Endothelial cell of umbilical vein (primary cell): Measurements from ENCODE around the gene DEPDC5. TPM values are rescaled to one million over a fixed set of nuclear protein-coding genes. Genes with fewer than 3 reads are reported as not detected.

Experiments used
- BruUV-seq: library from RNA; stranded (reverse); fragments of 400-500 nt; replicated peaks from 2 replicates; lab custom pipeline; 2021; lab: Mats Ljungman, UMichigan
- CTCF ChIA-PET: fragments of 300-600, 350-600 bp; sonication (Branson Sonifier 250); formaldehyde crosslinking; loops from one replicate; lab custom pipeline; 2021; ENCODE audit warnings: antibody characterized with exemption, inconsistent platforms; lab: Charles Lee
- POLR2A ChIA-PET: fragments of 300-600, 350-600 bp; sonication (Branson Sonifier 250); formaldehyde crosslinking; loops from one replicate; lab custom pipeline; 2021; ENCODE audit warnings: antibody characterized with exemption, inconsistent platforms; lab: Charles Lee
- DNase-seq: peaks from one replicate; pipeline ENCODE4 v3.0.0-alpha.2; 2011; ENCODE audit warnings: low read depth, low spot score
- FAIRE-seq: peaks from 2 replicates; lab custom pipeline; 2011; peaks lifted over from hg19 to GRCh38; lab: Jason Lieb, UNC
- H2AFZ ChIP-seq: 2 replicates; pipeline ENCODE4 v1.6.0; 2012; ENCODE audit warnings: low read depth, low read length, control low read depth, inconsistent platforms
- H3K27ac ChIP-seq: 2 replicates; pipeline ENCODE4 v1.5.1; 2011; ENCODE audit warnings: low read depth, mild to moderate bottlenecking, control low read depth, low read length, moderate library complexity; ENCODE audit not compliant: insufficient read depth
- H3K27me3 ChIP-seq, 2 experiments: 2 replicates each; pipeline versions ENCODE4 v1.6.0 to v1.6.1; 2011; ENCODE audit warnings: low read length in 2 of 2, mixed read lengths in 1 of 2; ENCODE audit not compliant: control insufficient read depth in 2 of 2, insufficient read depth in 2 of 2
- H3K36me3 ChIP-seq, 2 experiments: 2 replicates in 1 of 2; 3 replicates in 1 of 2; pipeline ENCODE4 v1.5.1; 2011; ENCODE audit warnings: low read length in 2 of 2, mild to moderate bottlenecking in 1 of 2, moderate library complexity in 1 of 2; ENCODE audit not compliant: control insufficient read depth in 2 of 2, insufficient read depth in 2 of 2; ENCODE audit errors: extremely low read depth in 1 of 2
- H3K4me1 ChIP-seq: 3 replicates; pipeline ENCODE4 v1.5.1; 2011; ENCODE audit warnings: mild to moderate bottlenecking, low read length; ENCODE audit not compliant: control insufficient read depth, insufficient read depth; ENCODE audit errors: extremely low read depth
- H3K4me2 ChIP-seq: 2 replicates; pipeline ENCODE4 v1.6.1; 2011; ENCODE audit warnings: low read length, control low read depth, mixed read lengths; ENCODE audit not compliant: insufficient read depth
- H3K4me3 ChIP-seq, 3 experiments: fragments of 200-600 bp in 1 of 3; sonication (generic), shearing (Covaris generic) in 1 of 3; replicated peaks in 1 of 3; 2 replicates each; pipeline ENCODE4 v1.5.1; 2011 to 2016; ENCODE audit warnings: control low read depth in 3 of 3, low read length in 3 of 3, mild to moderate bottlenecking in 2 of 3, inconsistent platforms in 1 of 3, low read depth in 1 of 3, moderate library complexity in 1 of 3; ENCODE audit not compliant: insufficient read depth in 1 of 3
- H3K79me2 ChIP-seq: 2 replicates; pipeline ENCODE4 v1.6.0; 2012; ENCODE audit warnings: low read length, inconsistent platforms; ENCODE audit not compliant: control insufficient read depth, insufficient read depth
- H3K9ac ChIP-seq: replicated peaks from 2 replicates; pipeline ENCODE3; 2011; ENCODE audit warnings: low read length, control low read depth; ENCODE audit not compliant: insufficient read depth; ENCODE audit errors: extremely low read depth
- H3K9me1 ChIP-seq: replicated peaks from 3 replicates; pipeline ENCODE4 v1.6.0; 2011; ENCODE audit warnings: mild to moderate bottlenecking, low read length; ENCODE audit not compliant: control insufficient read depth, insufficient read depth; ENCODE audit errors: extremely low read depth
- H3K9me3 ChIP-seq: replicated peaks from 2 replicates; pipeline ENCODE4 v1.5.1; 2012; ENCODE audit warnings: low read length, inconsistent platforms; ENCODE audit not compliant: control insufficient read depth, insufficient read depth
- H4K20me1 ChIP-seq: replicated peaks from 2 replicates; pipeline ENCODE3; 2011; ENCODE audit warnings: mild to moderate bottlenecking, low read length; ENCODE audit not compliant: control insufficient read depth, insufficient read depth; ENCODE audit errors: extremely low read depth
- CTCF ChIP-seq, 2 donors: IDR thresholded peaks; 1 replicate in 1 of 2; 2 replicates in 1 of 2; pipeline ENCODE4 v1.5.1; 2011; ENCODE audit warnings: low read length in 2 of 2, mild to moderate bottlenecking in 2 of 2, moderate library complexity in 2 of 2, control low read depth in 1 of 2, inconsistent platforms in 1 of 2, low read depth in 1 of 2; ENCODE audit not compliant: insufficient read depth in 1 of 2; ENCODE audit errors: extremely low read depth in 1 of 2
- EZH2 ChIP-seq: IDR thresholded peaks from 2 replicates; pipeline ENCODE4 v1.6.1; 2012; ENCODE audit warnings: borderline replicate concordance, low read depth, mild to moderate bottlenecking, moderate library complexity, low read length, inconsistent platforms; ENCODE audit not compliant: severe bottlenecking
- FOS ChIP-seq: IDR thresholded peaks from 2 replicates; pipeline ENCODE4 v1.6.1; 2011; ENCODE audit warnings: mild to moderate bottlenecking, low read length, moderate library complexity, borderline replicate concordance; ENCODE audit not compliant: insufficient read depth
- GATA2 ChIP-seq: IDR thresholded peaks from 2 replicates; pipeline ENCODE4 v1.7.0; 2011; ENCODE audit warnings: low read depth, mild to moderate bottlenecking, moderate library complexity, mixed read lengths, low read length; ENCODE audit not compliant: insufficient read length, insufficient read depth
- JUN ChIP-seq: IDR thresholded peaks from 2 replicates; pipeline ENCODE4 v1.6.1; 2011; ENCODE audit warnings: borderline replicate concordance, low read depth; ENCODE audit not compliant: insufficient read length, insufficient read depth
- MAX ChIP-seq: IDR thresholded peaks from 2 replicates; pipeline ENCODE4 v1.6.1; 2011; ENCODE audit not compliant: insufficient read depth, insufficient read length
- MYC ChIP-seq: IDR thresholded peaks from one replicate; pipeline ENCODE4 v1.6.1; 2011; ENCODE audit warnings: mild to moderate bottlenecking, low read depth, low read length
- POLR2A ChIP-seq: IDR thresholded peaks from 2 replicates; pipeline ENCODE4 v1.6.1; 2012; ENCODE audit warnings: low read depth, mild to moderate bottlenecking, control low read depth, low read length
- POLR2AphosphoS5 ChIP-seq: IDR thresholded peaks from 2 replicates; pipeline ENCODE4 v1.6.1; 2012; ENCODE audit warnings: low read depth, mild to moderate bottlenecking, control low read depth, low read length, moderate library complexity; ENCODE audit not compliant: insufficient read depth
- dilution Hi-C: fragments of 300-500 bp; cut with MboI; formaldehyde crosslinking; loops from one replicate; pipeline ENCODE4 v1.15.0; 2019; ENCODE audit warnings: low sequenced_read_pairs; ENCODE audit not compliant: extremely low pct_ligation_motif_present
- intact Hi-C: fragments of 100-400 bp; cut with micrococcal nuclease; formaldehyde crosslinking; loops from one replicate; pipeline ENCODE4 v1.10.0; 2022
- polyA plus RNA-seq, 4 experiments: library from polyadenylated mRNA; depleted of rRNA in 3 of 4; stranded (reverse) in 3 of 4; unstranded in 1 of 4; fragments of >200 nt; gene quantifications; 2 replicates each; pipeline versions ENCODE4 v1.2.1 to v1.2.3, GENCODE V29; 2011 to 2012; ENCODE audit warnings: missing spikeins in 1 of 4
- total RNA-seq: library from RNA; stranded (reverse); gene quantifications from 2 replicates; pipeline ENCODE4 v1.2.3, GENCODE V29; 2021

Gene DEPDC5
- total and polyA plus RNA-seq, 2 donors (not counting 3 experiments of a cell fraction or from before 2014, with no cell fraction given): 13.1 to 36.6 TPM

GRCh38 chr22:31933406-31933805, 179.6 kb downstream of the DEPDC5 start:
- TF ChIP-seq EZH2: no peak
- no peak for TF ChIP-seq JUN
- DNase-seq (no peak), FAIRE-seq (no peak)
- H3K9me3 ChIP-seq: no peaks in the 10 kb centered on the region
- H3K4me1 ChIP-seq: no peaks in the 10 kb centered on the region
- BruUV-seq: no TSS peak
- H3K36me3 ChIP-seq: no peaks in the 10 kb centered on the region
- H3K27ac ChIP-seq: no peak overlapping the region
- H3K27me3 ChIP-seq: peaks cover 0 to 16% of the 10 kb centered on the region in 2 experiments
- no peaks in the 10 kb centered on the region for H3K79me2 ChIP-seq
- no peaks in the 10 kb centered on the region for H4K20me1 ChIP-seq
- no peak overlapping the region for H3K4me2 ChIP-seq
- ChIA-PET POLR2A (no interaction called here), CTCF (interaction anchor here (1.2 kb wide), 1 partner anchor 62 kb away, joined by 3 read pairs; no protein-coding TSS in a partner anchor)
- H2AFZ ChIP-seq: no peak overlapping the region
- H3K4me3 ChIP-seq: no peak overlapping the region
- no peaks in the 10 kb centered on the region for H3K9me1 ChIP-seq
- dilution Hi-C loops (no loop called here), intact Hi-C loops (no loop called here)
- no peak overlapping the region for H3K9ac ChIP-seq

GRCh38 chr22:31933816-31934482, 180.1 kb downstream of the DEPDC5 start:
- Histone ChIP-seq H3K4me1 (no peaks in the 10 kb centered on the region), H3K4me3 (no peak overlapping the region), H2AFZ (no peak overlapping the region), H3K4me2 (no peak overlapping the region), H3K9ac (no peak overlapping the region), H3K36me3 (no peaks in the 10 kb centered on the region), H3K9me3 (no peaks in the 10 kb centered on the region), H3K27ac (no peak overlapping the region), H4K20me1 (no peaks in the 10 kb centered on the region), H3K79me2 (no peaks in the 10 kb centered on the region), H3K27me3 (peaks cover 0 to 12% of the 10 kb centered on the region in 2 experiments), H3K9me1 (no peaks in the 10 kb centered on the region)
- FAIRE-seq (no peak), DNase-seq (no peak)
- CTCF ChIA-PET: interaction anchor here (1.2 kb wide), 1 partner anchor 63 kb away, joined by 3 read pairs; no protein-coding TSS in a partner anchor
- dilution Hi-C loops (no loop called here), intact Hi-C loops (no loop called here)
- no peak for TF ChIP-seq MYC
- no peak for TF ChIP-seq FOS
- no peak for TF ChIP-seq POLR2A
- no peak for TF ChIP-seq GATA2
- TF ChIP-seq EZH2: no peak
- TF ChIP-seq POLR2AphosphoS5: no peak
- no peak for TF ChIP-seq CTCF (IDR thresholded peaks at IDR 0.05; ENCODE audit: extremely low read depth in 1 of 2, insufficient read depth in 1 of 2, low read depth in 1 of 2, low read length in 2 of 2)
- no peak for TF ChIP-seq JUN
- no peak for TF ChIP-seq MAX
- BruUV-seq: no TSS peak
- POLR2A ChIA-PET: no interaction called here
